Measurements from ENCODE around the gene HUS1B. TPM values are rescaled to one million over a fixed set of nuclear protein-coding genes. Genes with fewer than 3 reads are reported as not detected.

The HUS1B gene
- 1 to 10 TPM in 2 of 4 donors, under 1 TPM in 1, not detected in 1; 0.88 to 5.4 (median 3.0) TPM for total RNA-seq

DNA sequence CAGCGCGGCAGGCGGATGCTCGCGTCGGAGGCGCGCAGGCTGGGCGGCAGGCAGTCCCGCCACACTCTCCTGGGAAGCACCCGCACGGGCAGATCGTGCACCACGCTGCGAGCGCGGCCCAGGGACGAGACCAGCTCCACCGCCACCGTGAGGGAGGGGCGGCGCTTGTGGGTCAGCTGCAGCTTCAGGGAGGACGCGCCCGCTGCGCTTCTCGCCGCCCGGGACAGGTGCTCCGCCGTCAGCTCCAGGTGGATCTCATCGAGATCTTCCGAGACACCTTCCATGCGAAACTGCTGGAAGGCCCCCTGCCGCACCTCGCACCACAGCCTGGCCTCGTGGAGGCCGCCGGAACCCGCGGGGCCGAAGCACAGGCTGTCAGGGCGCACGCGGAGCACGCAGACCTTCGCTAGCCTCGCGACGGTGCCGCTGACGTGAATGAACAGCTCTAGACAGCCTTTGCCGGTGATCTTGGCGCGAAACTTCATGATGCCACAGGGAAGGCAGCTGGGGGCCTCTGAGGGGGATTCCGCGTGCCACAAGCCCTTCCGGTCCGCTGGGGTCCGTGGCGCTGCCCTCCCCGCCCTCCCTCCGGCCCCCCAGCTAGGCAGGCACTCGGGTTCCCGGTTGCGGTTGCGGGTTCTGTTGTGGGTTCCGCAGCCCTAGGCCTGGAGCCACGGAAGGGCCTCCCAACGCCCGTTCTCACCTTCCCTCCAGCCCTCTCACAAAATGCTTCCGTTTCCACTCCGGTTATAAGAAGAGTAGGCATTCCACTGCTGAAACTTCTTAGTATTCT, at the start of gene HUS1B:
Gene HUS1B (minus strand): TSS at position 641 of the 793 bp plus-strand sequence. CDS start 156 bp downstream, at position 485.
- DNase-seq (ENCODE audit: low spot score) (no peak), ATAC-seq (ENCODE audit: low FRiP score) (no peak)
- TF ChIP-seq, protein P1, sequence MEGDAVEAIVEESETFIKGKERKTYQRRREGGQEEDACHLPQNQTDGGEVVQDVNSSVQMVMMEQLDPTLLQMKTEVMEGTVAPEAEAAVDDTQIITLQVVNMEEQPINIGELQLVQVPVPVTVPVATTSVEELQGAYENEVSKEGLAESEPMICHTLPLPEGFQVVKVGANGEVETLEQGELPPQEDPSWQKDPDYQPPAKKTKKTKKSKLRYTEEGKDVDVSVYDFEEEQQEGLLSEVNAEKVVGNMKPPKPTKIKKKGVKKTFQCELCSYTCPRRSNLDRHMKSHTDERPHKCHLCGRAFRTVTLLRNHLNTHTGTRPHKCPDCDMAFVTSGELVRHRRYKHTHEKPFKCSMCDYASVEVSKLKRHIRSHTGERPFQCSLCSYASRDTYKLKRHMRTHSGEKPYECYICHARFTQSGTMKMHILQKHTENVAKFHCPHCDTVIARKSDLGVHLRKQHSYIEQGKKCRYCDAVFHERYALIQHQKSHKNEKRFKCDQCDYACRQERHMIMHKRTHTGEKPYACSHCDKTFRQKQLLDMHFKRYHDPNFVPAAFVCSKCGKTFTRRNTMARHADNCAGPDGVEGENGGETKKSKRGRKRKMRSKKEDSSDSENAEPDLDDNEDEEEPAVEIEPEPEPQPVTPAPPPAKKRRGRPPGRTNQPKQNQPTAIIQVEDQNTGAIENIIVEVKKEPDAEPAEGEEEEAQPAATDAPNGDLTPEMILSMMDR (IDR thresholded peaks at IDR 0.05) = no peak

DNA sequence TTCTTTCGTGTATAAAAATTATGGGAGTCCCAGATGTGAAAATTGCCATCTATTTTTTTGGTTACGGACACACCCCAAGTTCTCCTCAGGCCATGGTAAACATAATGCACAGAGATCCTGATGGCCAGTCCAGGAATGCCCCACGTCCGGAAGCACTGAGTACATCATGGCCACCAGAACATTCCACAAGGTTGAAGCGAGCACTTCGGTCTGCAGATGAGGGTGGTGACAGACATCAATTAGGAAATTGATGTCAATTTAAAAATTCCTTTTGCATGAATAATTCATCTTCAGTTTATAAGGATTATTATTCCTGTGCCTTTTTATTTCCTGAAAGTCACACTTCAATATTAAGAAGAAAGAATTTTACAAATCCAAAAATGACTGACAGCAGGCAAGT, 49.2 kb upstream of the HUS1B start:
- TF ChIP-seq, protein P1 (IDR thresholded peaks at IDR 0.05) = no peak
- DNase-seq (ENCODE audit: low spot score) (no peak), ATAC-seq (ENCODE audit: low FRiP score) (no peak)

DNA sequence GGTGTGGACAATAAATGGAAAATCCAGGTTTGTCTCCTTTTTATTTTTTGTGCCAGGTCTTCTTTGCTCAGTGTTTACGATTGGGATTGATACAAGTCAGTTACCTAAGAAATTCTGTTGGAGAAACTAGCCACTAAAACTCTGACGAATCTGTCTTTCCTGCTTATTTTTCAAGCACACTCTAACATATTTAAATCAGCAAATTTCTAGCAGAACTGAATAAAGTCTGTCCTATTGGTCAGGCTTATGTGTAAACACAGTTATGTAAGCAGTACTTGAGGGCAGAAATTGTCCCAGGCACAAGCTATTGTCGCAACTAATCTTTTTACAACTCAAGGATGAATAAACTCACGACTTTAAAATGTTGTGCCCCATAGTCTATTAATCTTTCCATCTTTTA, 48.1 kb upstream of the HUS1B start:
- ATAC-seq (ENCODE audit: low FRiP score) = no peak
- no peak for DNase-seq (ENCODE audit: low spot score)
- TF ChIP-seq, protein P1 (IDR thresholded peaks at IDR 0.05) = no peak

DNA sequence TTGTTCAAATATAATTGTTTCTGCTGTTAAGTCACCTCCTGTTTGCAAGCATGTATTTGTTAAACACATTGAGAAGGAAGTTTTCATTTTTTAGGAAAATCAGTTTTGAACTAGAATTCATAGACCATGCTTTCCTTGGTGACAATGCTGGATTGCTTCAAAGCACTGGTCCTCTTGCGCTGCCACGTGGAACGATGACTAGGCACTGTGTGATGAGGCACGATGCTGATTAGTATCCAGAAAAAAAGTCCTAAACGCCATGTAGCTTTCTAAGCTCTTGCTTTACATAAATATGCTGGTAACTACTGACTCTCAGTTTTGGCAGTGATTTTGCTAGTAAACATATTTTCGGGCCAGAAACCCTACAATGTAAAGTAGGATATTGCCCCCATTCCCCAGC, 47.1 kb upstream of the HUS1B start:
- ATAC-seq (ENCODE audit: low FRiP score) (no peak), DNase-seq (ENCODE audit: low spot score) (no peak)
- TF ChIP-seq, protein P1 (IDR thresholded peaks at IDR 0.05) = no peak

DNA sequence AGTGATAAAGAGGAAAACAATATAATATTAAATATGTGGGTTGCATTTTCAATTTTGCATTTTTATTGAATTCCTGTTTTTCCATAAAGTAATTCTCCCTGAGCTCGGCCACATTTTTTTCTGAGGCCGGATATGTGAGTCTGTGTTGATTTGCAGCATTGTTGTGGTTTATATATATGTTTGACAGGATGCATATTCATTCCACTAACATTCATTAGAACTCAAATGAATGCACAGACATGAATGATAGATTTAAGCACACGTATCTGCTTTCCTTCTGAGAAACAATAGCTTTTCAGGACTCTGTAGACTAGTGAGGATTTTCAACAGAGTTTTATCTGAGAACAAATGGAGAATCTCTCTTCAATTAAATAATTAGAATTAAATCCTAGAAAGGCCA, 46.7 kb upstream of the HUS1B start:
- no peak for DNase-seq (ENCODE audit: low spot score)
- ATAC-seq (ENCODE audit: low FRiP score) = no peak

DNA sequence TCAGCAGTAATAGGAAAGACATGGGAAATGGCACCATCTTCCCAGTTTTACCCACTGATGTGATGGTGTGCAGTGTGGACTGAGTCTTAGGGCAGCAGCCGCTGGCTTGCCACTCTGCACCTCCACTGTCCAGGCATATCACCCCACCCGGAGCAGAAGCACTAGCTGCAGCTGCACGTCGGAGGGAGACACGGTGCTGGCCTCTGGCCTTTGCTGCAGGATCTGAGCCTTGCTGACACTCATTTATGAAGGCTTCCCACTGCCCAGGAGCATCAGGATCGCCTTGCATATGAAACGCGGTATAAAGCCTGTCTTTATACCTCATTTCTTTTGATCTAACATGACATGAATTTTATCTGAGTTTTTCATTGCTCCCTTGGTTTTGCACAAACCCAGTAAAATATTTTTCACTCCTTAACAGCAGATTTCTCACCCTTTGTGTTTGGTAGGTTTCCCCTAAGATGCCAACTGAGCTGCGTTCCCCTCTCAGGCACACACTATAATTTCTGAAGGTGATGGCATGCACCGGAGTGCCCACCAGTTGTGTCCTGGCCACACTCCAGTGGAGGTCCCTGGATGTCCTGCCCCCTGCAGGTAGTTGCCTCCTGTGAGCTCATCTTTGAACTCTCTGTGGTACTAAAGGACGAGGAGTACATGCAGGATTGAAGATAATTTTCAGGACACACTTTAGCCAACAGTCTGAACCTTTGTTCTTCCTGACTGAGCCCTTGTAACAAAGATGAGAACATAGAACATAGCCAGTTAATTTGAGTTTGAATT, 45.0 kb upstream of the HUS1B start:
- ATAC-seq (ENCODE audit: low FRiP score) = no peak
- TF ChIP-seq, protein P1 (IDR thresholded peaks at IDR 0.05) = no peak
- DNase-seq (ENCODE audit: low spot score) = no peak

More for the DNA sequence above, 46.7 kb upstream of the HUS1B start:
- TF ChIP-seq, protein P1 (IDR thresholded peaks at IDR 0.05) = no peak

Data from omental fat pad (tissue), 4 donors.